HEK293 (cell line): ENCODE data around the gene PDGFA.

ENCODE experiments used
- BCL6B ChIP-seq: fragments of 450-650 bp; formaldehyde crosslinking; IDR thresholded peaks from 2 replicates; pipeline ENCODE4 v1.5.1; 2017; ENCODE audit warnings: missing biosample characterization, missing genetic modification characterization
- PBX3 ChIP-seq: sonication (generic); formaldehyde crosslinking; IDR thresholded peaks from 2 replicates; pipeline ENCODE4 v1.8.1; 2022; ENCODE audit warnings: mild to moderate bottlenecking, moderate library complexity, missing genetic modification reagents
- TCF7L2 ChIP-seq: IDR thresholded peaks from 2 replicates; pipeline ENCODE4 v1.6.1; 2011; ENCODE audit warnings: low read depth, mild to moderate bottlenecking, inconsistent platforms, low read length, moderate library complexity, borderline replicate concordance
- ZFP37 ChIP-seq: fragments of 450-650 bp; formaldehyde crosslinking; IDR thresholded peaks from 2 replicates; pipeline ENCODE4 v1.5.1; 2016; ENCODE audit warnings: missing biosample characterization, missing genetic modification characterization
- ZNF19 ChIP-seq: fragments of 450-650 bp; formaldehyde crosslinking; IDR thresholded peaks from 2 replicates; pipeline ENCODE4; 2016; ENCODE audit warnings: missing biosample characterization, missing genetic modification characterization, low read depth
- ZNF398 ChIP-seq: fragments of 450-650 bp; formaldehyde crosslinking; IDR thresholded peaks from 2 replicates; pipeline ENCODE4 v1.5.1; 2017; ENCODE audit warnings: missing biosample characterization, missing genetic modification characterization
- ZNF639 ChIP-seq: fragments of 450-650 bp; formaldehyde crosslinking; IDR thresholded peaks from 2 replicates; pipeline ENCODE4 v1.5.1; 2016; ENCODE audit warnings: missing biosample characterization, missing genetic modification characterization
- ZNF830 ChIP-seq: fragments of 450-650 bp; IDR thresholded peaks from 2 replicates; pipeline ENCODE4 v1.5.0; 2018; ENCODE audit warnings: missing biosample characterization, missing genetic modification characterization, low read depth, mild to moderate bottlenecking, moderate library complexity
- TF ChIP-seq, protein P1 (sequence below): fragments of 450-650 bp; formaldehyde crosslinking; IDR thresholded peaks from 2 replicates; pipeline ENCODE4 v1.5.1; 2016; ENCODE audit warnings: missing biosample characterization, missing genetic modification characterization
- TF ChIP-seq, protein P2 (sequence below): fragments of 450-650 bp; formaldehyde crosslinking; IDR thresholded peaks from 2 replicates; pipeline ENCODE4 v1.5.1; 2016; ENCODE audit warnings: missing biosample characterization, missing genetic modification characterization

DNA sequence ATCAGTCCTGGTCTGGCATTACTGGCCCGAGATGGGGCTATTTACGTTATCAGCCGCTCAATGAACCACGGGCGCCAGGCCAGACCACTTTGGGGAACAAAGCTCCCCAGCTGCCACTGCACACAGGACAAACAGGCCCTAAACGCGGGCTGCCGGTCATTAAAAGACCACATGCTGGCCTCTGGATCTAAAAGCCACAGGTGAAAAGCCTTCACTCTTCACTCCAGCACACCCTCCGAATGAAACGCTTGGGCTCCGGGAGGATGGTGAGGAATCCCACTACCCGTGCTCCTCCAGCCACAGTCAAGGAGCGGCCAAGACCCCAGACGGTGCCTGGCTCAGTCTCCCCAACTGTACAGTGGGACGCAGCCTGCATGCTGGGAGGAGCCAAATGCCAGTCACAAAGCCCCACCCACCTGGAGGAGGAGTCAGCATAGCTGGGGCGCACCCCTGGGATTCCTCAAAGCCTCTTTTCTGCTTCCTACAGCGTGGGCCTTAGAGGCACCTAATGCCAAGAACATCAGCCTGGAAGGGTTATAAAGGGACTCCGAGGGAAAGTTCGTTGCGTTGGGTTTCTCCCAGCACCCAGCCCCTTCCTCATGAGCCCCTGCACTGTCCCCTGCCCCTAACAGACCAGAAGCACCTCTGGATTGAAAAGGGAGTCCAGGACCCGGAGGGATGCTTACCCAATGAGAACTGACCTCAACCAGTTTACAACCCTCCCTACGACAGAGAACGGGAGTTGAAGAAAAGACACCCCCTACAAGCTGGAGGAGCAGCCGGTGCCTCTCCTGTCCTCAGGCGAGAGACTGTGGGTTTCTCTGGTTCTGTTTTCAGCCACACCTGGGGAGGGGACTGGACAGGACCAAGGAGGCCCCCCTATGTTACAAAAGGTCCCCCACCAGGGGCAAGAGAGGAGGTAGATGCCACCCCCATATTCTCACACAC, 4.7 kb downstream of the PDGFA start:
- TF ChIP-seq, protein P1, sequence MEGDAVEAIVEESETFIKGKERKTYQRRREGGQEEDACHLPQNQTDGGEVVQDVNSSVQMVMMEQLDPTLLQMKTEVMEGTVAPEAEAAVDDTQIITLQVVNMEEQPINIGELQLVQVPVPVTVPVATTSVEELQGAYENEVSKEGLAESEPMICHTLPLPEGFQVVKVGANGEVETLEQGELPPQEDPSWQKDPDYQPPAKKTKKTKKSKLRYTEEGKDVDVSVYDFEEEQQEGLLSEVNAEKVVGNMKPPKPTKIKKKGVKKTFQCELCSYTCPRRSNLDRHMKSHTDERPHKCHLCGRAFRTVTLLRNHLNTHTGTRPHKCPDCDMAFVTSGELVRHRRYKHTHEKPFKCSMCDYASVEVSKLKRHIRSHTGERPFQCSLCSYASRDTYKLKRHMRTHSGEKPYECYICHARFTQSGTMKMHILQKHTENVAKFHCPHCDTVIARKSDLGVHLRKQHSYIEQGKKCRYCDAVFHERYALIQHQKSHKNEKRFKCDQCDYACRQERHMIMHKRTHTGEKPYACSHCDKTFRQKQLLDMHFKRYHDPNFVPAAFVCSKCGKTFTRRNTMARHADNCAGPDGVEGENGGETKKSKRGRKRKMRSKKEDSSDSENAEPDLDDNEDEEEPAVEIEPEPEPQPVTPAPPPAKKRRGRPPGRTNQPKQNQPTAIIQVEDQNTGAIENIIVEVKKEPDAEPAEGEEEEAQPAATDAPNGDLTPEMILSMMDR = no peak
- TF ChIP-seq ZNF639 (tag by site-specific recombination) = no peak
- TF ChIP-seq ZFP37 (tag by site-specific recombination) = no peak
- TF ChIP-seq TCF7L2 = no peak
- TF ChIP-seq, protein P2, sequence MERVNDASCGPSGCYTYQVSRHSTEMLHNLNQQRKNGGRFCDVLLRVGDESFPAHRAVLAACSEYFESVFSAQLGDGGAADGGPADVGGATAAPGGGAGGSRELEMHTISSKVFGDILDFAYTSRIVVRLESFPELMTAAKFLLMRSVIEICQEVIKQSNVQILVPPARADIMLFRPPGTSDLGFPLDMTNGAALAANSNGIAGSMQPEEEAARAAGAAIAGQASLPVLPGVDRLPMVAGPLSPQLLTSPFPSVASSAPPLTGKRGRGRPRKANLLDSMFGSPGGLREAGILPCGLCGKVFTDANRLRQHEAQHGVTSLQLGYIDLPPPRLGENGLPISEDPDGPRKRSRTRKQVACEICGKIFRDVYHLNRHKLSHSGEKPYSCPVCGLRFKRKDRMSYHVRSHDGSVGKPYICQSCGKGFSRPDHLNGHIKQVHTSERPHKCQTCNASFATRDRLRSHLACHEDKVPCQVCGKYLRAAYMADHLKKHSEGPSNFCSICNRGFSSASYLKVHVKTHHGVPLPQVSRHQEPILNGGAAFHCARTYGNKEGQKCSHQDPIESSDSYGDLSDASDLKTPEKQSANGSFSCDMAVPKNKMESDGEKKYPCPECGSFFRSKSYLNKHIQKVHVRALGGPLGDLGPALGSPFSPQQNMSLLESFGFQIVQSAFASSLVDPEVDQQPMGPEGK (tag by site-specific recombination) = no peak
- no peak for TF ChIP-seq ZNF830 (tag by site-specific recombination)
- TF ChIP-seq ZNF398 = no peak
- no peak for TF ChIP-seq ZNF19 (tag by site-specific recombination)
- no peak for TF ChIP-seq BCL6B
- TF ChIP-seq PBX3 = no peak
